ENCODE results near the gene SLC15A3.
"Not testable (repeated sequence)": the region's sequence is repeated elsewhere in the genome, so short reads cannot be mapped to it uniquely, and the experiment has no call there.

Gene SLC15A3

GRCh38 chr11:60974316-60974715, 22.3 kb upstream of the SLC15A3 start:
- DNase-seq, result not testable (repeated sequence)

- no peak for DNase-seq
Measured at GRCh38 chr11:60973699-60974098, 21.7 kb upstream of the SLC15A3 start.

- DNase-seq, result no peak
Measured at GRCh38 chr11:60972182-60973030, 20.4 kb upstream of the SLC15A3 start.

DNA sequence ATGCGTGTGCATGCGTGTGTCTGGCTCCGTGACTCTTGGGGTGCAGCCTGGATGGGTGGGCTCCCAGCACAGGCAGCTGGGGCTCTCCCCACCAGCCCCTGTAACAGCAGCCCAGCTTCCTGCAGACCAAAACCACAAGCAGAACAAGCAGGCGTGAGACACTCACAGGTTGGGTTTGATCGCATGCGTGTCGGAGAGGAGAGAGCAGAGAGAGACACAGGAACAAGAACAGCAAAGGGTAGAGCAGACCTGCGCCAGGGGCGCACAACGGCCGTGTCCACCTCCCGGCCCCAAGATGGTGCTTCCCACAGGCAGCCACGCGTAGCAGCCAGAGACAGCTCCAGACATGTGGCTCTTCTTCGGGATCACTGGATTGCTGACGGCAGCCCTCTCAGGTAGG, 19.5 kb upstream of the SLC15A3 start, which contains the start of gene CD6:
CD6 (plus strand) TSS at position 161 of the 400 bp plus-strand sequence; CDS start at position 347, 186 bp downstream.
- peak; percentile 54 for DNase-seq

GRCh38 chr11:60970890-60971289, 18.9 kb upstream of the SLC15A3 start:
- no peak for DNase-seq

DNA sequence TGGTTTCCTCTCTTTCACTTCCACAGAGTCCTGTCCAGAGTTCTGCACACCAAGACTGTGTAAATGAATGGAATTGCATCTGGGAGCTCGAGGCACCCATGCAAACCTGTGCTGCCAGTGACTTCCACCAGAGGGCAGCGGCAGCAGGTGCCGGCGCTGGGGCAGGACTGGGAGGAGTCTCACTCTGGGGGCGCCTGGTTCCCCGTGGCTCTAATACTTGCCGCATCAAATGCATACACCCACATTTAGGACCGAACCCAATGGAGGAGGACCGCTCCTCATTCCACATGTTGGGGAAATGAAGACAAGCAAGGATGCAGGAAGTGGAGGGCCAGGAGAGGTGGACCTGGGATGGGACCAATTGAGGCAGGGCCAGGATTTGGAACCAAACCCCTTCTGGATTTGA, 18.4 kb upstream of the SLC15A3 start:
- DNase-seq, result peak; percentile 81

- DNase-seq, result no peak
Measured at GRCh38 chr11:60968223-60968622, 16.2 kb upstream of the SLC15A3 start.

DNA sequence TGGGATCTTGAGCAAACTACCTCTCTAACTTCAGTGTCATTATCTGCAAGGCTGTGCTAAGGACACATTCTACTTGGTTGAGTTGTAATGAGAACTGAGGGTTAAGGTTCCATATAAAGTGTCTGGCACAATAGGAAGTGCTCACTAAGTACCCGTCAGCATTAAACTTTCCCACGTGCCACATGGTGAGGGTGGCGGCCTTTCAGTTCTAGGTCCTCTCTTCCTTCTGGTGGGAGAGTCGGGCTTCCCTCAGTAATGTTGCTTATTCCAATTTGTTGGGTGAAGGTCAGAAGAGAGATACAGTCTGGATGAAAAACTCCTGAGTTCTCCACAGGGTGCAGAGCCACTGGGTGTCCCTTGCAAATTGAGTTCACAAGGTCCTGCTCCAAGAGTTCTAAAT, 14.9 kb upstream of the SLC15A3 start:
- DNase-seq, result no peak

GRCh38 chr11:60964801-60965200, 12.8 kb upstream of the SLC15A3 start:
- no peak for DNase-seq

GRCh38 chr11:60960405-60960804, 8.4 kb upstream of the SLC15A3 start:
- no peak for DNase-seq

DNA sequence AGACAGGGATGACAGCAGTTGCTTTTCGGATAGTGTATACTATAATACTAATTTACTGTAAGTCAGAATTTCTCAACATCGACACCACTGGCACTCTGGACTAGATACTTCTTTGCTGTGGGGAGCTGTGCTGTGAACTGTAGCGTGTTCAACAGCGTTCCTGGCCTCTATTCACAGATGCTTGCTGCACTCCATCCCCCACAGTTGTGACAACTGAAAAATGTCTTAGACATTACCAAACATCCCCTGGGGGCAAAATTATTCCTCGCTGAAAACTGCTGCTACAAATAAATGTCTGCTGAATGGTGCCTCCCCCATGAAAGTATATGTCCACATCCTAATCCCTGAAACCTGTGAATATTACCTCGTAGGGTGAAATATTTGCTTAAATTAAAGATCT, 7.5 kb upstream of the SLC15A3 start:
- DNase-seq, result no peak

DNA sequence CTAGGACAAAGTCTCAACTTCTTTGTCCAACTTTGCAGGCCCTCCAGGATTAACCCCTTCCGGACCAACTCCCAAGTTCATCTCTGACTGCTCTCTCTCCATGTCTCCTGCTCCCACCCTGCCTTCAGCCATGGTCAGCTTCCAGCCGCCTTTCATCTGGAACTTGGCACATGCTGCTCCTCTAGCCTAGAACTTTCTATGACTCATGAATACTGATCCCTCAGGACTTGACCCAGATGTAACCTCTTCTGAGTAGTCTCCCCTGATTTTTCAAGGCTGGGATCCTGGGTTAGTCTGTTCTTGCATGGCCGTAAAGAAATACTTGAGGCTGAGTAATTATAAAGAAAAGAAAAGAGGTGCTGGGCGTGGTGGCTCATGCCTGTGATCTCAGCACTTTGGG, 5.2 kb upstream of the SLC15A3 start:
- no peak for DNase-seq

DNA sequence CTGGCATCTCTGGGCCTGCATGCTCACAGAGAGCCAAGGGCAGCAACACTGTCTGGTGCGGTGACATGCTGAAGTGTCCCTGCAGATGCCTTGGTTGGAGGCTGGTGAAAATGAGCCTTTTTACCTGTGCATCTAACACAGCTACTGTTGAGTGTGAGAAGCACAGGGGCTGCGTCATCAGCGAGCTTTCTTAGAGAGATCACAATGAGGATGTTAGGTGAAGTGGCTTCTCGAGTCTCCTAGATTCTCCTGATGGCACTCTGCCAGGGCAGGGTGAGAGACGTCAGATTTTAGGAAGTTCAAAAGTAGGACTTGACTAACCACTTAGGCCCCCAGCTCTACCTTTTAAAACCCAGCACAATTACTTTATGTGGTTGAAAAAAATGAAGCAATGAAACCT, 3.6 kb upstream of the SLC15A3 start:
- DNase-seq, result no peak

DNA sequence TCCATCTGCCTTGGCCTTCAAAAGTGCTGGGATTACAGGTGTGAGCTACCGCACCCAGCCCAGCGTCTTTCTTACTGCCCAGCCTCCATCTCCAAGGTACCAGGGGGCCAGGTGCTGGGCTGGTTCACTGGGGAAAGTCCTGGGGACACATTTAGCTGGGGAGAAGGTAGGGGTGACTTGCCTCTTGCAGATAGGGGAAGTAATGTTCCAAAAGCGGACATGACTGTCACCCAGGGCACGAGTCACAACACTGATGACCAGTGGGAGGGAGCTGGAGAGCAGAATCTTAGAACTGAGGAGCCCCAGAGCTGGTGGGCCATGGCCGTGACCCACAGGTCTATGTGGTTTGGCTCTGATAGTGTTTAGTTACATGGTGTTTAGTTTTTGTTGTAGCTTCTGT, 2.4 kb upstream of the SLC15A3 start:
- no peak for DNase-seq

- DNase-seq, result no peak
Measured at GRCh38 chr11:60953781-60954180, 1.8 kb upstream of the SLC15A3 start.

DNA sequence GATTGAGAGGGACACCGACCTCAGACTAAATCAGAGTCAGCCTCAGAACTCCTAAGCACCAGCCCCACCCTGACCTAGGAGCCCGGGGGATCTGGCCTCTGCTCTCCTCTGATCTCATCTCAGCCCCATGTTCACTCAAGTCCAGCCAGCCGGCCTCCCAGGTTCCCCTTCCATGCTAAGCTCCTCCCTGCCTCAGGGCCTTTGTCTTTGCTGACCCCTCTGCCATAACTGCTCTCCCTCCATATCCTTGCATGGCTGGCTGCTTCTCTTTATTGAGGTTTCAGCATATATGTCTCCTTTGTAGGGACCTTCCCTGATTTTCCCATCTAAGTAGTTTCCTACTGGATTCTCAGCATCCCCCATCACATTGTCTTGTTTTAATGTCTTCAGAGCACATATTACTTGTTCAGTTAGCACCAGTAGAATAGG, 780 bp upstream of the SLC15A3 start:
- no peak for DNase-seq

GRCh38 chr11:60951606-60951903, 421 bp downstream of the SLC15A3 start:
- DNase-seq, result no peak

DNA sequence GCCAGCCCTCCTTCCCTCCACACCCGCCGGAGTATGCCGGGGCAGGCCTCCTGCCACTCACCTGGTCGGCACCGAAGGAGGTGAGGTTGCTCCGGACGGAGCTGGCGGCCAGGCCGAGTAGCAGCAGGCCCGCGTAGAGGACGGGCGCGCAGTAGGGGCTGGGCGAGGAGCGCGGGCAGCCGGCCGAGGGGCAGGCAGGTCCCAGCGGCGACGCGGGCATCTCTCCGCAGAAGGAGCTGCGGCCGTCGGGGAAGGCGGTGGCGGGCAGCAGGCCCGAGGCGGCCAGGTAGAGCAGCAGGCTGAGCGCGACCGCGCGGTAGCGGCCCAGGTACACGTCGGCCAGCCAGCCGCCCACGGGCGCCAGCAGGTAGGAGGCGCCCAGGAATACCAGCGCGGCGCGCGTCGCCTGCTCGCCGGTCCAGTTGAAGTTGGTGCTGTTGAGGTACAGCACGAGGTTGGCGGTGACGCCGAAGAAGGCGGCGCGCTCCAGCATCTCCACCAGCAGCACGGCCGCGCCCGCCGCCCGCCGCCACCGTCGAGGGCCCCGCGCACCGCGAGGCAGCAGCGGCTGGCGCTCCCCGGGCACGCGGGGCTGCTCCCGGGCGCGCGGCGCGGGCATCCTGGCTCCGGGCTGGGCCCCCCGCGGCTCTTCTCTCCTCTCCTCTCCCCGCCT, 907 bp downstream of the SLC15A3 start:
- DNase-seq, result no peak

GRCh38 chr11:60950024-60950423, 2.0 kb downstream of the SLC15A3 start:
- DNase-seq, result no peak

GRCh38 chr11:60948250-60948649, 3.7 kb downstream of the SLC15A3 start:
- no peak for DNase-seq

- no peak for DNase-seq
Measured at GRCh38 chr11:60947700-60948099, 4.3 kb downstream of the SLC15A3 start.

DNA sequence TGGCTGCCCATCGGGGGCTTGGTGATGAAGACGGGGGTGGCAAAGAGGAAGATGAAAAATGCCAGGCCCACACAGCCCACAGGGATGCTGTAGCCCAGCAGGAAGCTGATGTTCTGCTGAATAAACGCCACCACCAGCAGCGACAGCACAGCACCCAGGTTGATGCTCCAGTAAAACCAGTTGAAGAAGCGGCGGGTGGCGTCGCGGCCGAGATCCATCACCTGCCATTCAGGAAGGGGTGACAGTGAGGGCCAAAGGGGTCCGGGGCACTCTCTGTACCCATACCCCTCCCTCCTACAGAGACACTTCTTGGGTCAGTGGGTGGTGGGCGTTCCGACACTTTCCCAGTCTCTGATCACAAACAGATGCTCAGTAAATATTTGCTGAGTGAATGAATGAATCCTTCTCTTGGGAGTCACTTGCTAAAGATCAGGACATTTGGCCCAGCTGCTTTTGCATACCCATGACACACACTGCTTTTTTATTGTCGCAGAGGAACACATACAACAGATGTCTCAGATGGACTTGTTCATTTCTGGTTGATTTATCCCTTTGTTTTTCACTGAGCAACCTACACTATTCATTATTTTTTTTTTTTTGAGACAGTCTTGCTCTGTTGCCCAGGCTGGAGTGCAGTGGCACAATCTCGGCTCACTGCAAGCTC, 5.2 kb downstream of the SLC15A3 start:
- DNase-seq, result no peak

- DNase-seq, result no peak
Measured at GRCh38 chr11:60945295-60945667, 6.7 kb downstream of the SLC15A3 start.

All from T-helper 9 cell (primary cell).